GM12872 (cell line): Measurements from ENCODE around the gene HARBI1.

ENCODE experiments used
- TF ChIP-seq, protein P1 (sequence below): IDR thresholded peaks from 3 replicates; pipeline ENCODE4 v1.5.1; 2011; ENCODE audit warnings: low read depth, mild to moderate bottlenecking, low read length, moderate library complexity; ENCODE audit not compliant: insufficient read depth

HARBI1 gene, protein sequence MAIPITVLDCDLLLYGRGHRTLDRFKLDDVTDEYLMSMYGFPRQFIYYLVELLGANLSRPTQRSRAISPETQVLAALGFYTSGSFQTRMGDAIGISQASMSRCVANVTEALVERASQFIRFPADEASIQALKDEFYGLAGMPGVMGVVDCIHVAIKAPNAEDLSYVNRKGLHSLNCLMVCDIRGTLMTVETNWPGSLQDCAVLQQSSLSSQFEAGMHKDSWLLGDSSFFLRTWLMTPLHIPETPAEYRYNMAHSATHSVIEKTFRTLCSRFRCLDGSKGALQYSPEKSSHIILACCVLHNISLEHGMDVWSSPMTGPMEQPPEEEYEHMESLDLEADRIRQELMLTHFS

DNA sequence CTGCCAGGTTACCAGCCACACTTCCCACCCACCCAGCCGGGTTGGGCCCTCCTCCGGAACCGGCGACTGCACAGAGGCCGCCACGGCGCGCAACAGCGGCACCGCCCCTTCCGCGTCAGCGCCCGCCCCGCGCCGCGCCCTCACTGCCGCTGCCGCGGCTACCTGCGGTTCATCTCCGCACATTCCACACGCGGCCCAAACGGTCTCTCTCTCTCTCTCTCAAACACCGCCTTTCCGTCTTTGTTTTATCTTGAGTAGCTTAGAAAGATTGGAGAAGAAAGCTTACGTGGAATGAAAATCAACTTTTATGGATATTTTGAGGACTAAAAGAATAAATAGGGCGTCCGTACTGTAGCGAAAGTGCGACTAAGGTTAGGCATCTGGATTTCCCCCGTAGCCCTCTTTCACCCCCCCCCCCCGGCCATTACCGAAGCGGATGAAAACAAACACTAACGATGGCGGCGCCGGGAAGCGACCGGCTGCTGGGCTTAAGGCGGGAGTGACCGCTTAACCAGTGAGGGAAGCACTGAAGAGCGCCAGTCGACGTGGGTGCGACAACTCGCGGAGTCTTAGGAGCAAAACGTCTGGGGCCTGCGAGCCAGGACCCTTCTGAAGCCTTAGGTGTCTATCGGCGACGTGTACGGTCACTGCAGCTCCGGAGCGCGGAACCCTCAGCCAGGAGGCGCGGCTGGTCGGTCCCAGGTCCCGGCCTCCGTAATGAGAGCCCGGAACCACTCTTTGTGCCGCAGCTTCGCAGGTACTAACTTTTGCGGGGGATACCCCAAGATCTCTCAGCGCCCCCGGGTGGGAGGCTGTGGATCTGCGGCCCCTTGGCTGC is at the start of gene HARBI1, which contains the start of gene ATG13:
Gene HARBI1 (minus strand): TSS at position 94 of the 838 bp plus-strand sequence. CDS start 990 bp downstream, outside the sequence.
Gene ATG13 (plus strand): TSS at position 420 of the 838 bp plus-strand sequence. CDS start 26,739 bp downstream, outside the sequence.
- TF ChIP-seq, protein P1, sequence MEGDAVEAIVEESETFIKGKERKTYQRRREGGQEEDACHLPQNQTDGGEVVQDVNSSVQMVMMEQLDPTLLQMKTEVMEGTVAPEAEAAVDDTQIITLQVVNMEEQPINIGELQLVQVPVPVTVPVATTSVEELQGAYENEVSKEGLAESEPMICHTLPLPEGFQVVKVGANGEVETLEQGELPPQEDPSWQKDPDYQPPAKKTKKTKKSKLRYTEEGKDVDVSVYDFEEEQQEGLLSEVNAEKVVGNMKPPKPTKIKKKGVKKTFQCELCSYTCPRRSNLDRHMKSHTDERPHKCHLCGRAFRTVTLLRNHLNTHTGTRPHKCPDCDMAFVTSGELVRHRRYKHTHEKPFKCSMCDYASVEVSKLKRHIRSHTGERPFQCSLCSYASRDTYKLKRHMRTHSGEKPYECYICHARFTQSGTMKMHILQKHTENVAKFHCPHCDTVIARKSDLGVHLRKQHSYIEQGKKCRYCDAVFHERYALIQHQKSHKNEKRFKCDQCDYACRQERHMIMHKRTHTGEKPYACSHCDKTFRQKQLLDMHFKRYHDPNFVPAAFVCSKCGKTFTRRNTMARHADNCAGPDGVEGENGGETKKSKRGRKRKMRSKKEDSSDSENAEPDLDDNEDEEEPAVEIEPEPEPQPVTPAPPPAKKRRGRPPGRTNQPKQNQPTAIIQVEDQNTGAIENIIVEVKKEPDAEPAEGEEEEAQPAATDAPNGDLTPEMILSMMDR, result peak; percentile 91

DNA sequence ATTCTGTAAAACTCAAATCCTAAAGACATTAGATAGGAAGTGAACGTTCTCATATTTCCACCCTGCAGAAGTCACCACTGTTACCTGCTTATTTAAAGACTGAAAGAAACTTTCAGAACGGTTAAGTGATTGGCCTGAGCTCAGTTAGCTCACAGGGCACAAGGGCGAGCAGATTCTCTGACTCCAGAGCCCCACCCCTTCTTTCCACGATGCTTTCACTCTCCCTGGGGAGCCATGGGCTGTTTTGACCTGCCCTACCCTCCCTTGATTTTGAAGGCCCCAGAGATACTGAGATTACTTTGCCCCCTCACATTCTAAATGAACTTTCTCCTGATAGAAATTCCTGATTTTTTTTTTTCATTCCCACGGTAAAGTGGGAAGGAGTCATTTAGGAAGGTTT is 49.5 kb upstream of the HARBI1 start:
- TF ChIP-seq, protein P1, result no peak

DNA sequence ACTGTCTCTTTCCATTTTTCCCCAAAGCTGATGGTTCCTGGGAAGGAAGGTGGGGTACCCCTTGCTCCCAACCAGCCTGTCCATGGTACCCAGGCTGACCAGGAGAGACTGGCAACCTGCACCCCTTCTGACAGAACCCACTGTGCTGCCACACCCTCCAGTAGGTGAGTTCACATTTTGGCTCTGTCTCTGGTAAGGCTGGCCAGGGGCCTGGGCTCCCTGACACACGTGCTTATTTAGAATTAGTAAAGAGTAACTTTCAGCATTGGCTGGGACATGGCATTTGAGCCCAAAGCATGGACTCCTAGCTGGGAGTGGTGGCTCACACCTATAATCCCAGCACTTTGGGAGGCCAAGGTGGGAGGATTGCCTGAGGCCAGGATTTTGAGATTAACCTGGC is 48.3 kb upstream of the HARBI1 start:
- TF ChIP-seq, protein P1, result no peak

DNA sequence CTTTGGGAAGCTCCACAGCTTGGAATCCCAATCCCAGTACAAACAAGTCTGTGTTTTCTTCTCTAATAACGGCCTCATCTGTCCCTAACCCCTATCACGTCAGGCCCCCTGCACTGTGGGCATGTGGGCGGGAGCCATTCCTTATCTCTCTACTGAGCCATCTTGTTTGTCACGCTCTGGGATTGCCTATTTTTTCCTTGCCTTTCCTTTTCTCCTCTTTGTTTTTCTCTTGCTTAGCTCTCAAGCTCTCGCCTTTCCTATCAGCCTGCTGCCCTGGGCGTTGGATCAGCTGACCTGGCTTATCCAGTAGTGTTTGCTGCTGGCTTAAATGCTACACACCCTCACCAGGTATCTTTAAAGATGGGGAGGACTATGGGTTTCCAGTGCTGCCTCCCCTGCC is 47.6 kb upstream of the HARBI1 start:
- TF ChIP-seq, protein P1, result no peak

DNA sequence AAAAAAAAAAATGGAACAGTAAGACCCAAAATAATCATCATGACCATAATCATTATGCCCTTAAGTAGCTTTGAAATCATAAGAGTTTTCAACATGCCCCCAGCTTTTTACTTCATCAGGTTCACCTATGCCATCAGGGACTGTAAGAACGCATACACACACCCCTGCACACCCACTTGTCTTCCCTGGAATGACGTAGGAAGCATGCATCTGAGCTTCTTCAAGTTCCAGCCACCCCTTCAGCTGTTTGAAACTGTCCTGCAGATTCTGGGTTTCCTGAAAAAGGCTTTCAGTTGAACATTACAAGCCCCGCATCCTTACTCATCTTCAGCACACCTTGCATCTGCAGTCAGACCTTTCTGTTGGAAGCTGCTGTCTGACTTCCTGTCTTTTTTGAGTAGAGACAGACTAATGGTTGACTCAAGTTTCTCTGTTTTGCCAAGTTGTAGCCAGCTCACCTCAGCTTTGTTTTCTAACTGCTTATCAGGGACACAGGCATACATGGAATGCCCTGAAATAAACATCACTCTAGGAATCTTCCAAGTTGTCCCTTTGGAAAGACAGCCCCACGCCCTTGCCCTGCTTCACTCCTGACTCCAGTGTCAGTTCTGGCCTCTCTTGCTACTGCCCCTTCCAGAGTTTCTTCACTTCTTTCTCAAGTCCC is 46.4 kb upstream of the HARBI1 start:
- TF ChIP-seq, protein P1, result no peak

DNA sequence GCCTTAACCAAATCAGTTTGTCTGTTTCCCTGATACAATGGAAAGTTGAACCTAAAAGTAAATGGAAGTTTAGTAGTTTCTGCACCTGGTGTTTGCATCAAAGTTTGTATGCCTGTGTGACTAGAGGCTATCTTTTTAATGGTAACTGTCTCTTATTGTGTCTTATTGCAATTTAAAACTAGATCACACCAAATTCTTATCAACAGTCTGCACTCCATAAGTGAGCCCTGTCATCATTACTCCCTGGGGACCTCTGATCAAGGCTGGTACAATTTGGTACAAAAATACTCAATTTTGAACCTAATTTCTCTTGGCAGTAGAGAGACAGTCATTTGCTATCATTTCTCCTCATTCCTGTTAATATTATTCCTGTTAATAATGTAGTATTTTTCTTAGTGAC is 45.3 kb upstream of the HARBI1 start:
- TF ChIP-seq, protein P1, result no peak

DNA sequence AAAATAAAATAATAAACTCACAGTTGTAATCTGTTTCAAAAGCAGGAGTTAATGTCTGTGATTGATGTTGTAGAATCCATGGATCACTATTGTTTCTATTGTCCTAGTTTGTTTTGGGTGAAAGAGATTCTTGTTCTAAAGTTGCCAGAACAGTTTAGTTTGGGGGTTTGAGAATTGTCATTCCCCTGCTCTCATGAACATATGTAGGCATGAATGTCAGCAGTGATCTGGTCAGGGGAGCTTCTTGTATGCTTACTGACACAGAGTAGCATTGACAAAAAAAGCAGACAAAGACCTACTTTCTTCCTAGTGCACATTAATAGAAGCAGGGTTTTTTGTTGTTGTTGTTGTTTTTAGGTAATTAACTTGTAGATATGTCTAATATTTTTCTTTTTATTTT is 44.8 kb upstream of the HARBI1 start:
- TF ChIP-seq, protein P1, result no peak
